Stimulated activated CD8-positive, alpha-beta memory T cell treated with anti-CD3 and anti-CD28 coated beads, Interleukin-4, amount 100 ng/mL, for 4 hours (primary cell): Measurements from ENCODE around the gene UNC13B.

Experiments
- DNase-seq, 2 donors: peaks; one replicate each; pipeline ENCODE4 v3.0.0-alpha.2; 2020; ENCODE audit warnings: low read depth in 2 of 2, low spot score in 1 of 2

Gene UNC13B

GRCh38 chr9:35272989-35273388 lies 111.2 kb downstream of the UNC13B start:
- DNase-seq, result no peak

- DNase-seq, result no peak
Measured at GRCh38 chr9:35273591-35273990, 111.8 kb downstream of the UNC13B start.

GRCh38 chr9:35274993-35275392 lies 113.2 kb downstream of the UNC13B start:
- DNase-seq, result no peak

- no peak for DNase-seq
Measured at GRCh38 chr9:35277171-35277520, 115.3 kb downstream of the UNC13B start.

GRCh38 chr9:35277628-35278359 lies 116.0 kb downstream of the UNC13B start:
- no peak for DNase-seq

- DNase-seq, result no peak
Measured at GRCh38 chr9:35279946-35280345, 118.1 kb downstream of the UNC13B start.

GRCh38 chr9:35280399-35280798 lies 118.6 kb downstream of the UNC13B start:
- no peak for DNase-seq

GRCh38 chr9:35285731-35286130 lies 123.9 kb downstream of the UNC13B start:
- DNase-seq, result no peak

- DNase-seq, result no peak
Measured at GRCh38 chr9:35286381-35286780, 124.6 kb downstream of the UNC13B start.

- no peak for DNase-seq
Measured at GRCh38 chr9:35287987-35288632, 126.3 kb downstream of the UNC13B start.

GRCh38 chr9:35288778-35289177 lies 127.0 kb downstream of the UNC13B start:
- no peak for DNase-seq

GRCh38 chr9:35293376-35293964 lies 131.7 kb downstream of the UNC13B start:
- DNase-seq, result no peak

GRCh38 chr9:35294066-35294465 lies 132.3 kb downstream of the UNC13B start:
- no peak for DNase-seq

GRCh38 chr9:35294556-35294955 lies 132.7 kb downstream of the UNC13B start:
- no peak for DNase-seq

GRCh38 chr9:35295369-35296036 lies 133.7 kb downstream of the UNC13B start:
- no peak for DNase-seq

GRCh38 chr9:35303567-35303966 lies 141.8 kb downstream of the UNC13B start:
- no peak for DNase-seq

GRCh38 chr9:35306283-35306682 lies 144.5 kb downstream of the UNC13B start:
- DNase-seq, result no peak

- DNase-seq, result no peak
Measured at GRCh38 chr9:35308316-35308715, 146.5 kb downstream of the UNC13B start.

GRCh38 chr9:35311891-35312639 lies 150.3 kb downstream of the UNC13B start:
- DNase-seq, result no peak

GRCh38 chr9:35313460-35313859 lies 151.7 kb downstream of the UNC13B start:
- DNase-seq, result no peak

- DNase-seq, result no peak
Measured at GRCh38 chr9:35313916-35314315, 152.1 kb downstream of the UNC13B start.
